Eye (tissue), 1 donor: ENCODE data around the gene RARS2.
"Not testable (repeated sequence)": the region's sequence is repeated elsewhere in the genome, so short reads cannot be mapped to it uniquely, and the experiment has no call there.

Source experiments
- DNase-seq: peaks from one replicate; pipeline ENCODE4 v3.0.0-alpha.2; 2015

Gene RARS2, protein sequence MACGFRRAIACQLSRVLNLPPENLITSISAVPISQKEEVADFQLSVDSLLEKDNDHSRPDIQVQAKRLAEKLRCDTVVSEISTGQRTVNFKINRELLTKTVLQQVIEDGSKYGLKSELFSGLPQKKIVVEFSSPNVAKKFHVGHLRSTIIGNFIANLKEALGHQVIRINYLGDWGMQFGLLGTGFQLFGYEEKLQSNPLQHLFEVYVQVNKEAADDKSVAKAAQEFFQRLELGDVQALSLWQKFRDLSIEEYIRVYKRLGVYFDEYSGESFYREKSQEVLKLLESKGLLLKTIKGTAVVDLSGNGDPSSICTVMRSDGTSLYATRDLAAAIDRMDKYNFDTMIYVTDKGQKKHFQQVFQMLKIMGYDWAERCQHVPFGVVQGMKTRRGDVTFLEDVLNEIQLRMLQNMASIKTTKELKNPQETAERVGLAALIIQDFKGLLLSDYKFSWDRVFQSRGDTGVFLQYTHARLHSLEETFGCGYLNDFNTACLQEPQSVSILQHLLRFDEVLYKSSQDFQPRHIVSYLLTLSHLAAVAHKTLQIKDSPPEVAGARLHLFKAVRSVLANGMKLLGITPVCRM

DNA sequence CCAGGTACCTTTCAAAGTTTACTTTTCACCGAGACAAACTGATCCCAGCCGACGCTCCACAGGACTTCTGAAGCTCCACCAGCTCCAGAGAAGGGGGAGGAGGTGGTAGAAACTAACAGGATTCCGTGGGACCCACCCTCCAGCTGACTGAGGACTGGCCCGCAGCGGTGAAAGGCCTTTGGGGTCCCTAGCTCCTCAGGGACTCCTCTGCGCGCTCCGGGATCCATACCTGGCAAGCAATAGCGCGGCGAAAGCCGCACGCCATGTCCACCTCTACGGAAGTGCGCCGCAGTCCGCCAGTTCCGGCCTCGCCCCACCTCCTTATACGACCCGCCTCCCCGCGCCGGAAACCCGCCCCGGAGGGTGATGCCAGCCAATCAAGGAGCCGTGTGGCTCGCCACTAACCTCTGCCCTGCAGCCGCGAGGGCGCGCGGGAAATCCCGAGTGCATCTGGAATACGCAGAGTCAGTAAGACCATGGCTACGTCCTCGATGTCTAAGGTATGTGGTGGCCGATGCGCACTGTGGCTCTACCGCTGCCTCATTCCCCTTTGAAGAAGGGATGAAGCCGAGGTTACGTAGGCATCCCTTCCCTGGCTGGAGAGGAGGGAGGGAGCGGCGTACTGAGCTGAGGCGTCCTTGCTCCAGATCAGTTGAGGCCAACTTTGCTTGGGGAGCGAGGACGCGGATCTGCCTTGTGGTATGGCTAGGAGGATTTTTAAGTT, at the start of gene RARS2, which contains the start of gene ORC3:
Gene RARS2 (minus strand): TSS at position 295 of the 724 bp plus-strand sequence. CDS start 30 bp downstream, at position 265.
Gene ORC3 (plus strand): TSS at position 443 of the 724 bp plus-strand sequence. CDS start 34 bp downstream, at position 477.
- peak; percentile 98 for DNase-seq

GRCh38 chr6:87639373-87639772, 49.6 kb upstream of the RARS2 start:
- DNase-seq = no peak

GRCh38 chr6:87637106-87637505, 47.3 kb upstream of the RARS2 start:
- DNase-seq = no peak

GRCh38 chr6:87636315-87636714, 46.5 kb upstream of the RARS2 start:
- DNase-seq = no peak

DNA sequence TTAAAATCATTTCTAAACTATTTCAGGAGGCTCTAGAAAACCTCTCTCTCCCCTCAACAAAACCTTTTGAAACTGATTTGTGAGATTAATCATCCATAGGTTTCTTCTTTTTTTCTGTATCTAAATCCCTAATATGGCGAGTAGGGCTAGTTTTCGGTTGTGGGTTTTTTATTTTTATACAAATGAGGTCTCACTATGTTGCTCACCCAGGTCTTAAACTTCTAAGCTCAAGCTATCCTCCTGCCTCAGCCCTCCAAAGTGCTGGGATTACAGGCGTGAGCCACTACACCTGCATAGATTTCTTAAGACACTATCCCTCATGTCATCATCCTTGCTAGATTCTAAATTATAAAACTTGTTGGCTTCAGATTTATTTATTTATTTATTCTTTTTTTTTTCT, 44.1 kb upstream of the RARS2 start:
- no peak for DNase-seq

- no peak for DNase-seq
These were observed 41.0 kb upstream of the RARS2 start for GRCh38 chr6:87630746-87631145.

DNA sequence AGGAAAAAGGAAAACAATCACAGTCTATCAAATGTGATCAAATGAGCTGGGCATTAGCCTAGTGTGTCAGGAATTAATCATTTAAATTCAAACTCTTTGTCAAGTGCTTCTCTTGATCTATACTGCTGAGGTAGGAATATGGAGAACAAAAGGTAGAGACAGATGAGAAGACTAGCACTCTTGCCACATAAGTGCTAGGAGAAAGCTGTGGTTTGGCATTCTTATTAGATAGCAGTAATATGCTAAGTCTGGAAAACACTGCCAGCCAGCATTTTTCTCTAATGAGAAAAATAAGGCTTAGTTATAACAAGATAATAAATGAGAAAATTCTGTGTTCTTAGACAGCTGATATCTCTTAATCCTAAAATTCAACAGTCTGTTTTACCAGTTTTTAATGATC, 39.1 kb upstream of the RARS2 start:
- DNase-seq = no peak

DNA sequence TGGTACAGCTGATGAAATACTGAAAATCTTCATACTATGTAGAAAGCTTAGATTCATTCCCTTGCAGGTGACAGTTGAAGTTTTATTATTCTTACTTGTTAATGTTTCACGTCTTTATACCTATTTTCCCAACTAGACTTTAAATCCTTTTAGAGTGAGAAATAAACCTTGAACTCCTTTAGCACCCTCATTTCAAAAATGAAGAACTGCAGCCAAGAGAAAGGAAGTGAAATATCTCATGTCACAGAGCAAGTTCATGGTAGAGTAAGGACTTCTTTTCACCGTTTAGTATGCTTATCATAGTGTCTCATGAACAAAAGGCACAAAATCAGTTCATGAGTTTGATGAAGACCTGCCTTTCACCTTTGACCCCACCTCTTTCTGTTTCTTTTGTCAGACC, 38.6 kb upstream of the RARS2 start:
- DNase-seq = no peak

- no peak for DNase-seq
These were observed 33.5 kb upstream of the RARS2 start for GRCh38 chr6:87623248-87623647.

GRCh38 chr6:87618531-87618930, 28.7 kb upstream of the RARS2 start:
- DNase-seq = no peak

GRCh38 chr6:87617405-87617804, 27.6 kb upstream of the RARS2 start:
- no peak for DNase-seq

- not testable (repeated sequence) for DNase-seq
These were observed 23.2 kb upstream of the RARS2 start for GRCh38 chr6:87613018-87613417.

DNA sequence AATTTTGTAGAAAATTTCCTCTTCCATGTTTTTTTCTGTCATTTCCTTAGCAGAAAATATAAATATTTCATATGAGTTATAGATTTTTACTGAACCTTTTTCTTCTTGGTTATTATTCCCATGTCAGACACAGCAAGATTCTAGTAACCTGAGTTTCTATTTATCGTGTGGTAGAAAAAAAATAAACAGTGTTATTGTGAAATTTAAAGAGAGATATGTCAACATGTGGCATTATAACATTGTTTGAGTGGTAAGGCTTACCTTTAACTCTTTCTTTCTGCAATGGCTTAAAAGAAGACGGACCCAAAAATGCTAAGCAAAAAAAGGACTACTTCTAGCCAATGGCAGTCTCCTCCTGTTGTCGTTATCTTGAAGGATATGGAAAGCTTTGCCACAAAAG, 19.0 kb upstream of the RARS2 start:
- DNase-seq = no peak

DNA sequence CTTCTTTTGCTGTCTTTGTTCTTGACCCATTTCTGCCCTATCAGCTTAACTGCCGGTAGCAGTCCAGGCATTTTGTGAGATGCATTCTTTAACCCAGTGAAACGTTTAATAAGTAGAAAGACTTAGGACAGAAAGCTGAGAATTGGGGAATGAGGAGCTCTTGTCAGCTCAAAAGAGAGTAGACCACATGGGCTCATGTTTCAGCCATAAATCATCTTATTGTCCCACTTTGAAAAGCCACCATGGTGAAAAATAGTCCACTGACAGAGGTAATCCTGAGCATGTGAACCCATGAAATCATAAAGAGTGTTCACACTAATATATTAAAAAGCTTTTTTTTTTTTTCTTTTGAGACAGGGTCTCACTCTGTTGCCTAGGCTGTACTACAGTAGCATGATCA, 16.4 kb upstream of the RARS2 start:
- DNase-seq = no peak

DNA sequence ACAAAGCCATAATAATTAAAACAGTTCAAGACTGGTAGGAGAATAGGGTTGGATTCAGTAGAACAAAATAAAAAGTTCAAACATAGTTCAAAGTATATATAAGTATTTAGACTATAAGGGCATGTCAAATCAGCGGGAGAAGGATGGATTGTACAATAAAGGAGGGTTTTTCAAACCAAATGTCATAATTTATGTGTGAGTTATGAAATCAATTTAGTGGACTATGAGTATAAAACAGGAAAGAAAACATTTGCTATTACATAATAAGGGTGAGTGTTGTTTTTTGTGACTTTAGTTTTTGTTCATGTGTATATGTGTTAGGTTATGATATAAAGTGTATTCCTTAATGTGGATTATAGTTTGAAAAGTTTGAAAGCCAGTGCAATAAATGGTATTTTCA, 10.8 kb upstream of the RARS2 start:
- no peak for DNase-seq

DNA sequence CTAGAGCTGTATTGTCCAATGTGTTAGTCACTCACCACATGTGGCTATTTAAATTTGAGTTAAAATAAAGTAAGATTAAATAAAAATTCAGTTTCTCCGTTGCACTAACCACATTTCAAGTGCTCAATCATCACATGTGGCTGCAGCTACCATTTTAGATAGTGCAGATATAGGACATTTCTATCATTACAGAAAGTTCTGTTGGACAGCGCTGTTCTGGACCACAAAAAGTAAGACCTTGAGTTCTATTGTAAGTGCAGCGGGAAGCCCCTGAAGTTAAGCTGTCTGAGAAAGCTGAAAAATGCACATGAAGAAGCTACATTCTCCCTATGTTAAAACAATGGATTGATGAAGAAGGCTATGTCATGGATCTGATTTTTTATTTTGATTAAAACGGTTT, 1.2 kb upstream of the RARS2 start:
- DNase-seq = no peak

GRCh38 chr6:87590417-87590880, 662 bp upstream of the RARS2 start:
- no peak for DNase-seq

- no peak for DNase-seq
These were observed 905 bp downstream of the RARS2 start for GRCh38 chr6:87588756-87589407.

DNA sequence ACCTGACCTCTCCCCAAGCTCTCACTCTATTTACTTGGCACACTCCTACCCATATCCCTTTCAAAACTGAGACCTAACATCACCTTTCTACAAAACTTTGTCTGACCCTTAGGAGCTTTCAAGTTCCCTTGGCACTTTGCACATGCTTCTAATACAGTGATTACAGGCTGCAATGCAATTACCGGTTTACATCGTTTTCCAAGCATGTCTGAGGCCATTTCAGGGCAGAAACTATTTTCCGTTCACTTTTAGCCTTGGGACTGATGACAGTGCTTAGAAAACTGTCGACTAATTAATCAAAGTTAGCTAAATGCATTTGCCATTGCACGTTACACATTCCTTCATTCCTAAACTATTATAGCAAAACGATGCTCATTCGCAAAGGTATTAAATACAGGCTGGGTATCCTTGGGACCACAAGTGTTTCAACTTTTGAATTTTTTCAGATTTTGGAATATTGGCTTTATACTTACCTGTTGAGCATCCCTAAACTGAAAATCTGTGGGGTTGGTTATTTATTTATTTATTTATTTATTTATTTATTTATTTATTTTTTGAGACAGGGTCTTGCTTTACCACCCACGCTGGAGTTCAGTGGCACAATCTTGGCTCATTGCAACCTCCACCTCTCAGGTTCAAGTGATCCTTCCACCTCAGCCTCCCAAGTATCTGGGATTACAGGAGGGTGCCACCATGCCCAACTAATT, 3.3 kb downstream of the RARS2 start:
- no peak for DNase-seq

DNA sequence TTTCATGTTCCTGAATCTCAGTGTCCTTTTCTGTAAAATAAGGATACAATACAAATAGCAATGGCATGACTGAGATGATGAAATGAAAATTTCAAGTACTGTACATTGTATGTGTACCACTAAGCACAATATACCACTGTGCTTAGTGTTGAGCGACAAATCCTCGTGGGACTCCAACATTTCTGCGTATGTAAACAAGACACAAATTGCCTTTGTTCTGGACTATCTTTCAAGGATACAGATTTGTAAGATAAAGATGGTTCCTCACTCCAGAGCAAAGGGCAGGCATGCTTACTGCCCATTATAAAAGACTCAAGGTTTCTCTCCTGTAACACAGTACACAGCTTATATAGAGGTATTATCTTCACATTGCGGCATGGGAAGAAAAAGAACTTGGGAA, 6.0 kb downstream of the RARS2 start:
- DNase-seq = no peak

DNA sequence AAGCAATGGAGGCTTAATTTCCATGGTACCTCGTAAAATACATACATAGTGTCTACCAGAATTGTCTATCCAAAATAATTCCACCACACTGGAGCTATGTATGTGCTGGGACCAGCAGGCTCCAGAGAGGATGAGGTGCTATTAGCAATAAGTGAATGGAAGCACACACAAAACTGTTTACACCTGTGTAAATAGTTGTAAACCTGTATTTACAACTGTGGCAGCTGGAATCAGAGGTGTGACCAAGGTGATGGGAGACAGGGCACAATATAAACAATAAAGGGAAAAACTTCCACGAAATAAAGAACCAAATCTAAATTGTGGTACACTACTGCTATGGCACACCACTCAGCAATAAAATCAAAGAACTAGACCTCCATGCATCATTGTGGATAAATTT, 14.4 kb downstream of the RARS2 start:
- DNase-seq = no peak

GRCh38 chr6:87574237-87574804, 15.5 kb downstream of the RARS2 start:
- DNase-seq = no peak
